Gastroesophageal sphincter (tissue), 3 donors: ENCODE results near the gene DUSP23.

Experiments used
- CTCF ChIP-seq, 4 experiments: fragments of 200-600 bp in 2 of 4; fragments of 450-650 bp in 2 of 4; sonication (generic) in 1 of 4; IDR thresholded peaks; one replicate each; pipeline ENCODE4 v1.5.1; 2017 to 2019; ENCODE audit warnings: antibody characterized with exemption in 4 of 4, mild to moderate bottlenecking in 2 of 4, moderate library complexity in 2 of 4
- POLR2A ChIP-seq, 2 donors: fragments of 450-650 bp; IDR thresholded peaks; one replicate each; pipeline ENCODE4 v1.6.1; 2017; ENCODE audit warnings: antibody characterized with exemption in 2 of 2, mild to moderate bottlenecking in 2 of 2, moderate library complexity in 1 of 2
- POLR2AphosphoS5 ChIP-seq: sonication (generic); formaldehyde crosslinking; IDR thresholded peaks from one replicate; pipeline ENCODE4 v1.6.1; 2017; ENCODE audit warnings: antibody characterized with exemption

- TF ChIP-seq CTCF (IDR thresholded peaks at IDR 0.05) (no peak), POLR2A (IDR thresholded peaks at IDR 0.05) (no peak), POLR2AphosphoS5 (no peak)
These were observed 23.4 kb downstream of the DUSP23 start for GRCh38 chr1:159803956-159804689.
